OCI-LY7 (cell line): ENCODE results near the gene B3GAT1. TPM values are rescaled to one million over a fixed set of nuclear protein-coding genes. Genes with fewer than 3 reads are reported as not detected.

Source experiments
- BruUV-seq: library from RNA; stranded (reverse); fragments of 400-500 nt; replicated peaks from 2 replicates; lab custom pipeline; 2021; lab: Mats Ljungman, UMichigan
- CTCF ChIA-PET: fragments of 300-600 bp; sonication (Branson Sonifier 250); formaldehyde crosslinking; loops from one replicate; lab custom pipeline; 2022; ENCODE audit warnings: antibody characterized with exemption; ENCODE audit not compliant: unreplicated experiment; lab: Charles Lee
- POLR2A ChIA-PET: fragments of 300-600 bp; sonication (Branson Sonifier 250); formaldehyde crosslinking; loops from one replicate; lab custom pipeline; 2022; ENCODE audit warnings: antibody characterized with exemption; lab: Charles Lee
- DNase-seq: peaks from one replicate; pipeline ENCODE4 v3.0.0-alpha.2; 2015; ENCODE audit warnings: low spot score
- H2AFZ ChIP-seq: fragments of 200-600 bp; sonication (generic), shearing (Covaris generic); 2 replicates; pipeline ENCODE4 v1.6.1; 2014; ENCODE audit warnings: mild to moderate bottlenecking, antibody characterized with exemption, low read length, moderate library complexity
- H3K27ac ChIP-seq: fragments of 200-600 bp; sonication (generic); 2 replicates; pipeline ENCODE4 v1.5.1; 2014; ENCODE audit warnings: mixed run types, low read depth, mild to moderate bottlenecking, moderate library complexity, low read length, inconsistent platforms; ENCODE audit not compliant: poor library complexity, severe bottlenecking
- H3K36me3 ChIP-seq: fragments of 200-600 bp; sonication (generic); 2 replicates; pipeline ENCODE4 v1.6.1; 2014; ENCODE audit warnings: mild to moderate bottlenecking, antibody characterized with exemption, low read length, moderate library complexity, mixed read lengths; ENCODE audit not compliant: insufficient read depth
- H3K4me1 ChIP-seq: fragments of 200-600 bp; sonication (generic); 2 replicates; pipeline ENCODE4 v1.5.1; 2014; ENCODE audit warnings: mild to moderate bottlenecking, low read length; ENCODE audit not compliant: insufficient read depth, poor library complexity, severe bottlenecking
- H3K4me2 ChIP-seq: fragments of 200-600 bp; sonication (generic); 2 replicates; pipeline ENCODE4 v1.6.1; 2014; ENCODE audit warnings: mild to moderate bottlenecking, low read length
- H3K4me3 ChIP-seq: fragments of 200-600 bp; sonication (generic); 2 replicates; pipeline ENCODE4 v1.5.1; 2014; ENCODE audit warnings: mild to moderate bottlenecking, low read depth, low read length; ENCODE audit not compliant: poor library complexity, severe bottlenecking
- H3K79me2 ChIP-seq: fragments of 200-600 bp; sonication (generic); 2 replicates; pipeline ENCODE4 v1.6.1; 2016; ENCODE audit warnings: low read depth, mild to moderate bottlenecking, low read length, moderate library complexity, mixed read lengths; ENCODE audit not compliant: insufficient read depth
- H3K9me2 ChIP-seq: fragments of 200-600 bp; sonication (generic); 2 replicates; pipeline ENCODE4 v1.6.1; 2016; ENCODE audit warnings: mild to moderate bottlenecking, low read length, mixed read lengths; ENCODE audit not compliant: insufficient read depth
- H3K9me3 ChIP-seq: fragments of 200-600 bp; sonication (generic); 2 replicates; pipeline ENCODE4 v1.6.1; 2014; ENCODE audit warnings: mild to moderate bottlenecking, mixed run types, low read length, mixed read lengths
- H4K20me1 ChIP-seq: fragments of 200-600 bp; sonication (generic); 2 replicates; pipeline ENCODE4 v1.6.1; 2014; ENCODE audit warnings: mild to moderate bottlenecking, antibody characterized with exemption, low read length, moderate library complexity, mixed read lengths; ENCODE audit not compliant: insufficient read depth
- CTCF ChIP-seq: fragments of 200-600 bp; sonication (generic); conservative IDR thresholded peaks from 2 replicates; pipeline ENCODE4 v1.5.1; 2014; ENCODE audit warnings: mild to moderate bottlenecking, antibody characterized with exemption, low read length, moderate library complexity, mixed read lengths
- EZH2phosphoT487 ChIP-seq: fragments of 200-600 bp; sonication (generic); IDR thresholded peaks from 2 replicates; pipeline ENCODE4 v1.6.1; 2018; ENCODE audit warnings: low read depth, borderline replicate concordance, mild to moderate bottlenecking, mixed run types, antibody characterized with exemption, low read length, moderate library complexity, mixed read lengths
- intact Hi-C: fragments of 100-400 bp; cut with micrococcal nuclease; formaldehyde crosslinking; loops from one replicate; pipeline ENCODE4 v1.10.0; 2022; ENCODE audit not compliant: unreplicated experiment
- total RNA-seq, 2 experiments: library from RNA; depleted of rRNA in 1 of 2; stranded (reverse); fragments of >200 nt in 1 of 2; shearing (Covaris generic) in 1 of 2; gene quantifications; 2 replicates each; pipeline ENCODE4 v1.2.3, GENCODE V29; 2014 to 2022

Gene B3GAT1
- total RNA-seq, 2 experiments from 2014 or later, result not detected

GRCh38 chr11:134405436-134405835 is 6.6 kb downstream of the B3GAT1 start:
- no peak overlapping the region for H3K4me3 ChIP-seq
- no peaks in the 10 kb centered on the region for H3K36me3 ChIP-seq
- DNase-seq, result no peak
- no peaks in the 10 kb centered on the region for H3K4me1 ChIP-seq
- ChIA-PET POLR2A (no interaction called here), CTCF (no interaction called here)
- no peaks in the 10 kb centered on the region for H3K9me3 ChIP-seq
- intact Hi-C loops, result no loop called here
- H3K79me2 ChIP-seq, result no peaks in the 10 kb centered on the region
- H4K20me1 ChIP-seq, result no peaks in the 10 kb centered on the region
- no peak overlapping the region for H2AFZ ChIP-seq
- TF ChIP-seq CTCF (no peak), EZH2phosphoT487 (no peak)
- H3K27ac ChIP-seq, result no peak overlapping the region
- H3K4me2 ChIP-seq, result no peak overlapping the region
- BruUV-seq, result no TSS peak
- H3K9me2 ChIP-seq, result no peaks in the 10 kb centered on the region

- H3K79me2 ChIP-seq, result no peaks in the 10 kb centered on the region
- no peaks in the 10 kb centered on the region for H3K4me1 ChIP-seq
- H2AFZ ChIP-seq, result no peak overlapping the region
- no peak overlapping the region for H3K27ac ChIP-seq
- CTCF ChIA-PET, result no interaction called here
- POLR2A ChIA-PET, result no interaction called here
- DNase-seq, result no peak
- intact Hi-C loops, result no loop called here
- H4K20me1 ChIP-seq, result no peaks in the 10 kb centered on the region
- H3K9me3 ChIP-seq, result no peaks in the 10 kb centered on the region
- H3K9me2 ChIP-seq, result no peaks in the 10 kb centered on the region
- no peak overlapping the region for H3K4me3 ChIP-seq
- TF ChIP-seq CTCF (no peak), EZH2phosphoT487 (no peak)
- no peak overlapping the region for H3K4me2 ChIP-seq
- no peaks in the 10 kb centered on the region for H3K36me3 ChIP-seq
- no TSS peak for BruUV-seq
These were observed 7.3 kb downstream of the B3GAT1 start for GRCh38 chr11:134404575-134405341.

- no peak for TF ChIP-seq CTCF
- TF ChIP-seq EZH2phosphoT487, result no peak
- no peak overlapping the region for H3K4me2 ChIP-seq
- no peaks in the 10 kb centered on the region for H3K79me2 ChIP-seq
- DNase-seq, result no peak
- H3K9me3 ChIP-seq, result no peaks in the 10 kb centered on the region
- no peaks in the 10 kb centered on the region for H3K36me3 ChIP-seq
- no peak overlapping the region for H3K4me3 ChIP-seq
- no peaks in the 10 kb centered on the region for H3K9me2 ChIP-seq
- POLR2A ChIA-PET, result no interaction called here
- no peaks in the 10 kb centered on the region for H4K20me1 ChIP-seq
- no peaks in the 10 kb centered on the region for H3K4me1 ChIP-seq
- intact Hi-C loops, result no loop called here
- H3K27ac ChIP-seq, result no peak overlapping the region
- H2AFZ ChIP-seq, result no peak overlapping the region
- no TSS peak for BruUV-seq
- CTCF ChIA-PET, result no interaction called here
These were observed 9.1 kb downstream of the B3GAT1 start for GRCh38 chr11:134402910-134403309.
